Endothelial cell of umbilical vein (primary cell): ENCODE measurements around the gene TMEFF1. TPM values are rescaled to one million over a fixed set of nuclear protein-coding genes. Genes with fewer than 3 reads are reported as not detected.

Source experiments
- BruUV-seq: library from RNA; stranded (reverse); fragments of 400-500 nt; replicated peaks from 2 replicates; lab custom pipeline; 2021; lab: Mats Ljungman, UMichigan
- CTCF ChIA-PET: fragments of 300-600, 350-600 bp; sonication (Branson Sonifier 250); formaldehyde crosslinking; loops from one replicate; lab custom pipeline; 2021; ENCODE audit warnings: antibody characterized with exemption, inconsistent platforms; lab: Charles Lee
- POLR2A ChIA-PET: fragments of 300-600, 350-600 bp; sonication (Branson Sonifier 250); formaldehyde crosslinking; loops from one replicate; lab custom pipeline; 2021; ENCODE audit warnings: antibody characterized with exemption, inconsistent platforms; lab: Charles Lee
- DNase-seq: peaks from one replicate; pipeline ENCODE4 v3.0.0-alpha.2; 2011; ENCODE audit warnings: low read depth, low spot score
- FAIRE-seq: peaks from 2 replicates; lab custom pipeline; 2011; peaks lifted over from hg19 to GRCh38; lab: Jason Lieb, UNC
- H2AFZ ChIP-seq: 2 replicates; pipeline ENCODE4 v1.6.0; 2012; ENCODE audit warnings: low read depth, low read length, control low read depth, inconsistent platforms
- H3K27ac ChIP-seq: 2 replicates; pipeline ENCODE4 v1.5.1; 2011; ENCODE audit warnings: low read depth, mild to moderate bottlenecking, control low read depth, low read length, moderate library complexity; ENCODE audit not compliant: insufficient read depth
- H3K27me3 ChIP-seq, 2 experiments: 2 replicates each; pipeline versions ENCODE4 v1.6.0 to v1.6.1; 2011; ENCODE audit warnings: low read length in 2 of 2, mixed read lengths in 1 of 2; ENCODE audit not compliant: control insufficient read depth in 2 of 2, insufficient read depth in 2 of 2
- H3K36me3 ChIP-seq, 2 experiments: 2 replicates in 1 of 2; 3 replicates in 1 of 2; pipeline ENCODE4 v1.5.1; 2011; ENCODE audit warnings: low read length in 2 of 2, mild to moderate bottlenecking in 1 of 2, moderate library complexity in 1 of 2; ENCODE audit not compliant: control insufficient read depth in 2 of 2, insufficient read depth in 2 of 2; ENCODE audit errors: extremely low read depth in 1 of 2
- H3K4me1 ChIP-seq: 3 replicates; pipeline ENCODE4 v1.5.1; 2011; ENCODE audit warnings: mild to moderate bottlenecking, low read length; ENCODE audit not compliant: control insufficient read depth, insufficient read depth; ENCODE audit errors: extremely low read depth
- H3K4me2 ChIP-seq: 2 replicates; pipeline ENCODE4 v1.6.1; 2011; ENCODE audit warnings: low read length, control low read depth, mixed read lengths; ENCODE audit not compliant: insufficient read depth
- H3K4me3 ChIP-seq, 3 experiments: fragments of 200-600 bp in 1 of 3; sonication (generic), shearing (Covaris generic) in 1 of 3; replicated peaks in 1 of 3; 2 replicates each; pipeline ENCODE4 v1.5.1; 2011 to 2016; ENCODE audit warnings: control low read depth in 3 of 3, low read length in 3 of 3, mild to moderate bottlenecking in 2 of 3, inconsistent platforms in 1 of 3, low read depth in 1 of 3, moderate library complexity in 1 of 3; ENCODE audit not compliant: insufficient read depth in 1 of 3
- H3K79me2 ChIP-seq: 2 replicates; pipeline ENCODE4 v1.6.0; 2012; ENCODE audit warnings: low read length, inconsistent platforms; ENCODE audit not compliant: control insufficient read depth, insufficient read depth
- H3K9ac ChIP-seq: replicated peaks from 2 replicates; pipeline ENCODE3; 2011; ENCODE audit warnings: low read length, control low read depth; ENCODE audit not compliant: insufficient read depth; ENCODE audit errors: extremely low read depth
- H3K9me1 ChIP-seq: replicated peaks from 3 replicates; pipeline ENCODE4 v1.6.0; 2011; ENCODE audit warnings: mild to moderate bottlenecking, low read length; ENCODE audit not compliant: control insufficient read depth, insufficient read depth; ENCODE audit errors: extremely low read depth
- H3K9me3 ChIP-seq: replicated peaks from 2 replicates; pipeline ENCODE4 v1.5.1; 2012; ENCODE audit warnings: low read length, inconsistent platforms; ENCODE audit not compliant: control insufficient read depth, insufficient read depth
- H4K20me1 ChIP-seq: replicated peaks from 2 replicates; pipeline ENCODE3; 2011; ENCODE audit warnings: mild to moderate bottlenecking, low read length; ENCODE audit not compliant: control insufficient read depth, insufficient read depth; ENCODE audit errors: extremely low read depth
- CTCF ChIP-seq, 2 donors: IDR thresholded peaks; 1 replicate in 1 of 2; 2 replicates in 1 of 2; pipeline ENCODE4 v1.5.1; 2011; ENCODE audit warnings: low read length in 2 of 2, mild to moderate bottlenecking in 2 of 2, moderate library complexity in 2 of 2, control low read depth in 1 of 2, inconsistent platforms in 1 of 2, low read depth in 1 of 2; ENCODE audit not compliant: insufficient read depth in 1 of 2; ENCODE audit errors: extremely low read depth in 1 of 2
- EZH2 ChIP-seq: IDR thresholded peaks from 2 replicates; pipeline ENCODE4 v1.6.1; 2012; ENCODE audit warnings: borderline replicate concordance, low read depth, mild to moderate bottlenecking, moderate library complexity, low read length, inconsistent platforms; ENCODE audit not compliant: severe bottlenecking
- FOS ChIP-seq: IDR thresholded peaks from 2 replicates; pipeline ENCODE4 v1.6.1; 2011; ENCODE audit warnings: mild to moderate bottlenecking, low read length, moderate library complexity, borderline replicate concordance; ENCODE audit not compliant: insufficient read depth
- GATA2 ChIP-seq: IDR thresholded peaks from 2 replicates; pipeline ENCODE4 v1.7.0; 2011; ENCODE audit warnings: low read depth, mild to moderate bottlenecking, moderate library complexity, mixed read lengths, low read length; ENCODE audit not compliant: insufficient read length, insufficient read depth
- JUN ChIP-seq: IDR thresholded peaks from 2 replicates; pipeline ENCODE4 v1.6.1; 2011; ENCODE audit warnings: borderline replicate concordance, low read depth; ENCODE audit not compliant: insufficient read length, insufficient read depth
- MAX ChIP-seq: IDR thresholded peaks from 2 replicates; pipeline ENCODE4 v1.6.1; 2011; ENCODE audit not compliant: insufficient read depth, insufficient read length
- MYC ChIP-seq: IDR thresholded peaks from one replicate; pipeline ENCODE4 v1.6.1; 2011; ENCODE audit warnings: mild to moderate bottlenecking, low read depth, low read length
- POLR2A ChIP-seq: IDR thresholded peaks from 2 replicates; pipeline ENCODE4 v1.6.1; 2012; ENCODE audit warnings: low read depth, mild to moderate bottlenecking, control low read depth, low read length
- POLR2AphosphoS5 ChIP-seq: IDR thresholded peaks from 2 replicates; pipeline ENCODE4 v1.6.1; 2012; ENCODE audit warnings: low read depth, mild to moderate bottlenecking, control low read depth, low read length, moderate library complexity; ENCODE audit not compliant: insufficient read depth
- dilution Hi-C: fragments of 300-500 bp; cut with MboI; formaldehyde crosslinking; loops from one replicate; pipeline ENCODE4 v1.15.0; 2019; ENCODE audit warnings: low sequenced_read_pairs; ENCODE audit not compliant: extremely low pct_ligation_motif_present
- intact Hi-C: fragments of 100-400 bp; cut with micrococcal nuclease; formaldehyde crosslinking; loops from one replicate; pipeline ENCODE4 v1.10.0; 2022
- polyA plus RNA-seq, 4 experiments: library from polyadenylated mRNA; depleted of rRNA in 3 of 4; stranded (reverse) in 3 of 4; unstranded in 1 of 4; fragments of >200 nt; gene quantifications; 2 replicates each; pipeline versions ENCODE4 v1.2.1 to v1.2.3, GENCODE V29; 2011 to 2012; ENCODE audit warnings: missing spikeins in 1 of 4
- total RNA-seq: library from RNA; stranded (reverse); gene quantifications from 2 replicates; pipeline ENCODE4 v1.2.3, GENCODE V29; 2021

Gene TMEFF1
- total and polyA plus RNA-seq, 2 donors (not counting 3 experiments of a cell fraction or from before 2014, with no cell fraction given) = 3.0 to 14.6 TPM

- Histone ChIP-seq H3K36me3 (no peaks in the 10 kb centered on the region), H3K4me3 (no peak overlapping the region), H3K27me3 (no peaks in the 10 kb centered on the region), H3K9ac (no peak overlapping the region), H4K20me1 (no peaks in the 10 kb centered on the region), H3K4me1 (peaks cover 4% of the 10 kb centered on the region), H3K27ac (no peak overlapping the region), H2AFZ (no peak overlapping the region), H3K9me1 (no peaks in the 10 kb centered on the region), H3K4me2 (no peak overlapping the region), H3K79me2 (no peaks in the 10 kb centered on the region), H3K9me3 (no peaks in the 10 kb centered on the region)
- dilution Hi-C loops = no loop called here
- no peak for TF ChIP-seq POLR2AphosphoS5
- no peak for TF ChIP-seq GATA2
- TF ChIP-seq CTCF (IDR thresholded peaks at IDR 0.05; ENCODE audit: extremely low read depth in 1 of 2, insufficient read depth in 1 of 2, low read depth in 1 of 2, low read length in 2 of 2) = no peak
- TF ChIP-seq EZH2 = no peak
- TF ChIP-seq MYC = no peak
- TF ChIP-seq JUN = no peak
- no peak for TF ChIP-seq POLR2A
- no peak for TF ChIP-seq FOS
- TF ChIP-seq MAX = no peak
- DNase-seq (no peak), FAIRE-seq (no peak)
- intact Hi-C loops = no loop called here
- POLR2A ChIA-PET = no interaction called here
- no TSS peak for BruUV-seq
- CTCF ChIA-PET = interaction anchor here (1.1 kb wide), 1 partner anchor 255 kb away, joined by 3 read pairs; no protein-coding TSS in a partner anchor
Observed at GRCh38 chr9:100579665-100580064, 106.7 kb downstream of the TMEFF1 start.
